GM21786 (cell line): Measurements from ENCODE around the gene UFC1.

Experiments used
- ATAC-seq: cut with Tn5 transposase; IDR thresholded peaks from one replicate; pipeline ENCODE4 v1.9.1; 2021; ENCODE audit not compliant: unreplicated experiment

UFC1 gene

DNA sequence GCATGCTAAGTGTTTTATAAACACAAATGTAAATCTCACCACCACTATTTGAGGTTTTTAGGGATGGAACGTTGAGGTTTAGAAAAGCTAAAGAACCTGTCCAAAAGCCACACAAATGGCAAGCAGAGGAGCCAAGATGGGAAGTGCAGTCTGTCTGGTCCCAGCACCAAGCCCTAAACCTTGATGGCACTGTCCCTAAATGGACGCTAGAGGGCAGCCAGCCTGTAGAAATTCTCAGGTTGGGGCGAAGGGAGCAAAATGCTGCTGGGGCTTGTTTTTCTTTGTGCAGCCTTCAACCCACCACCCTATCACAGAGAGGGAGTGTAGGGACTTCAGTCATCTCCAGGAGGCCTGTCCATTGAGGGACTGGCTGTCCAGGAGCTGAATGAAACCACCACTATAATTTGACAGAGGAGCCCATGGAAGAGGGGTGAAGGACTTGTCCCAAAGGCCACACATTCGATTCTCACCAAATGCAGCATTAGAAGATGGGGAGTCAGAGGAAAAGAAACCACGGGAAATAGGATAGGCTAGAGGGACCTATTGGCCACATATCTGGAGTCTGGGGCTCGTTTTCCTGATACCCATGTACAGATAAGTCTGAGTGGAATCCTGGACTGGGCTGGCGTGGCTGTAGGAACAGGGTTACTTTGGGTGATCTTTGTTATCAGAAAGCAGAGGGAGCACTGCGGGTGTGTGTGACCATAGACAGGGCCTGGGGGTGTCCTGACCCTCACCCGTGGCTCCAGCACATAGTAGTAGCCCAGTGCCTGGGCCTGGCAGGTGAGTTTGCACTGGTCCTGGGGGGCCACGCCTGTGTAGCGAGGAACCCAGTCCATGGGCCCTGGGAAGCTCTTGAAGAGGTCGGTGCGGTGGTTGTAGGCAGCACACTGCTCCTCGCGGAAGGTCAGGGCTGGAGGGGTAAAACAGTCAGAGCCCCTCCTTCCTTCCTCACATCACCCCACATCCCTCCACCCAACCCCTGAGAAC is 39.0 kb downstream of the UFC1 start:
- peak; percentile 59 for ATAC-seq

DNA sequence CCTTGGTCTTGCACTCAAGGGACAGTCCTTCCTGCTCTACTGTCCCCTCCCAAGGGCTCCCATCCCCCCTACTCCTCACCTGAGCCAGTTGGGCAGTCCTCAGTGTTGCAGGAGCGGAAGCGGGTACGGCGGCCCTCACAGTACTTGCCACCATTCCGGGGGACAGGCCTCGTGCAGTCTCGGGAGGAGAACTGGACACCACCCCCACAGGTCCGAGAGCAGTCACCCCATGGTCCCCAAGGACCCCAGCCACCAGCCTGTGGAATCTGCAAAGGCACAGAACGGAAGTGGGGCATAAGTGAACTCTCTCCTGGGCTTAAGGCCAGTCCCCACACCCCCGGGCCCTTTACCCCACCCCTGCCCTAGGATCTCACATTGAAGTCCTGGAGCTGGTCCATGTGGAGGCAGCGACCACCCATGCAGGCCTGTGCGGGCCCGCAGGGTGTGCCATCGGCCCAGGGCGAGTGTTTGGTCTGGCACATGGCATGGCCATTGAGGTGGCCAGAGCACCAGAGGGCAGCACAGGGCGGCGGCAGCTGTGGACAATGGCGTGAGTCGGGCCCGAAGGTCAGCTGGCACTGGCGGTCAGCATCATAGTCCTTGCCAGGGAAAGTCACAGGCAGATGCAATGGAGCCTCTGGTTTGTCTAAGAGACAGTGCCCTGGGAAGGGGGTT is 39.9 kb downstream of the UFC1 start:
- ATAC-seq: no peak

DNA sequence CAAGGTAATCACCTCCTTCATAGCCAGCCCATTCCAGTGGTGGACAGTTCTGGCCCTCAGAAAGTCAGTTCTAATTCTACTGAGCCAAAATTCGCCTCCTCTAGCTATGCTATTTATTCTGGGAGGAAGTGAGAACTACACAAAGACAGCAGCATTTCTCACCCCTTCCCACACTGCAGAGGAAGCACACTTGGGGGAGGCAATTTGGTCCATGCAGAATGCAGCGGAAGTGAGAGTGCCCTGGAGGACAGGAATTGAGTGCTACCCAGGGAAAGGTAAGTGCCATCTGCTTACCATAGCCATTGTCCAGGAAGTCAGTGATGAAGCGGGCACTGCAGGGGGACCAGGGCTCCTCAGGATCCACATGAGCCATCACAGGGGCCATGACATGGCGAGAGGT is 41.4 kb downstream of the UFC1 start:
- ATAC-seq: peak; percentile 78

DNA sequence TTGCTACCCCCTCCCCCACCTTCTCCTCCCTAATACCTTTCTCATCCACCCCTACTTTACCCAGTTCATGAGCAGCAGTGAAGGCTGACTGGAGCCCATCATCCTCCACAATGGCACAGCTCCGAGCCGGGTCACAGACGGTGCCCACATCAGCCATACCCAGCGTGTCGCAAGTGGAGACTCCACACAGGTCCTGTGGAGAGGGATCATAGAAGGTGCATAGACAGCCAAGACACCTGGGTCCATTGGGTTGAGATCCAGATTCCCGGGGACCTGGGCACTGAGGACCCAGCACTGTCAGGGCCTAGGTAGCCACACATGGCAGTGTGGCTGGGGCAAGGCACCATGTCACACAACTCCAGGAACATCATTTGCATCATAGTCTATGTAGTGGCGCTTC is 42.3 kb downstream of the UFC1 start:
- ATAC-seq: no peak

DNA sequence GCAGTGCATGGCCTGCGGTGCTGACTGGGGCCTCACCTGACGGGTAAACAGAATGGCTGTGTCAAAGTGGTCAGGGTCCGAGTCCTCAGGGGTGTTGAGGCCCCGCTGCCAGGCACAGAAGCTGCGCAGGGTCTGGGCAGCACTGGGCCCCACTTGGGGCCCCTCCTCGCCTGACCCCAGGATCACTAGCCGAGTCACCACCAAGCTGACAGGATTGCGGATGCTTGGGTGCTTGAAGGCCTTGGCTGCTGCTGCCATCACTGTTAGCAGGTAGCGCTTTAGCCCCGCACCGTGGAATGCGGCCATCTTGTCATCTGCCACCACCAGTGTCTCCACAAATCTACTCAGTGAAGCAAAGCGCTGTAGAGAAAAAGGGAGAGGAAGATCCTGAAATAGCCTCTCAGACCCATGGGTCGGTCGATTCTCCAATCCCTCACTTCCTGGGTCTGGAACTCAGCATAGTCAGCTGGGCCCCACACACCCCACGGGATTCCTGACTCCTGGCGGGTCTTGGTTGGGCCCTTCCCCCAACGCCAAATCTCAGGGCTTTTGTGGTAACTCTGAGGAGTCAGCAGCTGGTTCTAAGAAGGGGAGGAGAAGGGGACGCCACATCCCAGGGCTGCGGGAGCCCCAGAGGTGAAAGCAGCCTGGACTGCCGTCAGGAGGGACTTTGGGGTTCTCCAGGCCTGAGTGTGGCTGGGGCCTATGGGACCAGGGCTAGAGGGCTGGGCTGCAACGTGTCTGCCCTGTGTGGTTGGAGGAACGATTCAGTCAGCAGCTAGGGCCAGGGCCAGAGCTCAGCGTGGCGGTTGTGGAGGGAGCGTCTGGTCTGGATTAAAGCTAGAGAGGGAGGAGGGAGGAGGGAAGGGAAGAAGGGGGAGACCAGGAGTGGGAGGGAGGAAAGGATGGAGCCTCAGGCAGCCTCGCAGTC is 43.0 kb downstream of the UFC1 start:
- ATAC-seq: no peak

DNA sequence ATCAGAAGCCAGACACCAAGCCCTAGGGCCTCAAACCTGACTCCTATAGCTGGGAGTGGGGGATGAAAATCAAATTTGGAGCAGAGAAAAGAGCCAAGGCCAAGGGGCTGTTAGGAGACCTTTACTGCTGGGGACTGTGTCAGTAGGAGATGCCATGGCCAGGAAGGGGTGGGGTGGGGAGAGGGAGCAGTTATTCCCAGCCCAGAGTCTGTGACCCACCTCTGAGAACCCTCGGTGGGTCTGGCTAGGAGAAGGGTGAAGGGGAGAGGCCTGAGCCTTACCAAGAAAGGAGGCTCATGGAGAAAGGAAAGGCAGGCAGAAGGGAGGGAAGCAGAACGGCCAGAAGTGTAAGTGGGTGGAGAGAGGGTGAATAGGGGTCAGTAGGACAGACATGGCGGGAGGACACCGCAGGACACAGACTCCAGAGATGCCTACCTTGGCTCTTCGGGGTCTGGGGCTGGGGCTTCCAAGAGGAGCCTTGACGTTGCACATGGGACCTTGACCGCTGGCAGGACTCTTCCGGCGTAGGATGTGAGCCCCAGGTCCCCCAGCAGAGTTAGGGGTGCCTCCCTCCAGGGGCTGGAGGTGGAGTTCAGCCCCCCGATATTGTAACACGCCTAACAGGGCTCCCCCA is 43.9 kb downstream of the UFC1 start:
- ATAC-seq: no peak

DNA sequence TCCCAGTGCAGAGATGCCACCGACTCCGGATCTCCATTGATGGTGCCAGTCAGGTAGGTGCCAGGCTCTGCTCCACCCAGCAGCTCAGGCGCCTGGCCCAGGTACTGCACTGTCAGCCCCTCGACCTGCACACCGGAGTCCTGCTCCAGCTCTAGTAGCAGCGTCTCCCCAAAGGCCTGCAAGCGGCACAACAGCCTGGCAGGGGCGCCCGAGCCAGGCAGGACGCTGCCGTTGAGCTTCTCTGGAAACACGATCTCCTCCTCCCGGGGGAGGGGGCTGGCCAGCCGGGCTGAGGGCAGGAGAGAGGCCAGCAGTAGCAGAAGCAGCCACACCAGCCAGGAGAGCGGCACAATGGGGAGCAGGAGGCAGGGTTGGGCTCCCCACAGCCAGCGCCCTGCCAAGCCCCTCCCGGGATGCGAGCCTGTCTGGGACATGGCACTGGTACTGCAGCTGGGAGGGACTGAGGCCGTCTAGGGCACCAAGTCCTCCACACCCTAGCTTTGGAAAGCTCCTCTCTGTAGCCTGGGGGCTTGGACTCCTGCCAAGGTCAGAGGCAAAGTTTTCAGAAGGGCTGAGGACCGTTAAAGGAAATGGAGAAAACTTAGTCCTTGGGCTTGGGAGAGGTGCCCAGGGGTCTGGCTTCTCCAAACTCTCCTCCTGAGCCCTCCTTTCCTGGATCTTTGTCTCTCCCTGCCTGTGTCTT is 44.6 kb downstream of the UFC1 start:
- no peak for ATAC-seq

DNA sequence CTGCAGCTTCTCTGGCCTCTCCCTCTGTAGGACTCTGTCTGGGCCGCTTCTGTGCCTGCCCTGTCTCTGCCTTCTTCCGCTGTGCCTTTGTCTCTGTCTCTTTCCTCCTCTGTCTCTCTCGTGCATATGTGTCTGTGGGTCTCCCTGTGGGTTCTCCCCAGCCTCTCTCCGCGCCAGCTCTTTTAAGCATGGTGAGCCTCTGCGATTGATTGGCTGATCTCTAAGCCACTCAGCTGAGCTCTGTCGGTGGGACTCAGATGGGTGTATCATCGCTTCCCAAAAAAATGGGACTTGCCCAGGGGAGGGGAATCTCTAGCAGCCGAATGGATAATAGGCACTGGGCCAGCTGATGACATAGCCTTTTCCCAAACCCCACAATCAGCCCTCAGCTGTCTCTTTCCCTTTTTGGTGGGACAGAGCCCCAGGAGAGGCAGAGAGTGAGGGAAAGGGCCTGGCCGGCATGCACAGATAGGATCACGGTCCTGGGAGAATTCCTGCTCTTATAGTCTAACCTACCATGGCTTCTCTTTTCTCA is 45.2 kb downstream of the UFC1 start, which contains the start of gene ADAMTS4:
TSS of gene ADAMTS4 (minus strand) at position 158 of the 535 bp plus-strand sequence. CDS start 427 bp downstream, outside the sequence.
- no peak for ATAC-seq

DNA sequence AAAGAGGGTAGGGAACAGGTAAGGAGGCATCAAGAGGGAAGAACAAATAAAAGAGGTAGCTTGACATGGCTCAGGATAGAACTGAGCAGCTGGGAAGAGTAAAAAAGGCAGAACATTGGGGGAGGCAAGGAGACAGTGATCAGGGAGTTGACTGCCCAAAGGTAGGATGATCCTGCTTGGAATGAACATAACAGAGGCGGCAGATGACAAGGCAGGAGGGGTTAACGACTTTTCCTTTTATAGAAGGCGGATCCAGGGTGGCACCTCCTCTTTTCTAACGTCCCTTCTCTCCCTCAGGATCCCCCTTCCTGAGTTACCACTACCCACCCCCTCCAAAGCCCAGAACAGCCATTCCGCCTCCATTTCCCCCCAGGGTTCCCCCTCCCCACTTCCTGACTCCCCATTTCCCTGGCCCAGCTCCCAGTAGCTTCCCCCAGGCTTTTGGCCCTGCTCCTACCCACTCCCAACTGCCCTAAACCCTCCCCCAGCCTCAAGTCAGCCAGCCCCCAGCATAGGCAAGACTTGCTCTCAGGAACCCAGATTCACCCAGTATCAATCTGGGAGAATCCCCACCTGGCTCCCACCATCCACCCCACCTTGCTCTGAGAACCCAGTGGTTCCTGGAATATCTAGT is 45.8 kb downstream of the UFC1 start:
- no peak for ATAC-seq

DNA sequence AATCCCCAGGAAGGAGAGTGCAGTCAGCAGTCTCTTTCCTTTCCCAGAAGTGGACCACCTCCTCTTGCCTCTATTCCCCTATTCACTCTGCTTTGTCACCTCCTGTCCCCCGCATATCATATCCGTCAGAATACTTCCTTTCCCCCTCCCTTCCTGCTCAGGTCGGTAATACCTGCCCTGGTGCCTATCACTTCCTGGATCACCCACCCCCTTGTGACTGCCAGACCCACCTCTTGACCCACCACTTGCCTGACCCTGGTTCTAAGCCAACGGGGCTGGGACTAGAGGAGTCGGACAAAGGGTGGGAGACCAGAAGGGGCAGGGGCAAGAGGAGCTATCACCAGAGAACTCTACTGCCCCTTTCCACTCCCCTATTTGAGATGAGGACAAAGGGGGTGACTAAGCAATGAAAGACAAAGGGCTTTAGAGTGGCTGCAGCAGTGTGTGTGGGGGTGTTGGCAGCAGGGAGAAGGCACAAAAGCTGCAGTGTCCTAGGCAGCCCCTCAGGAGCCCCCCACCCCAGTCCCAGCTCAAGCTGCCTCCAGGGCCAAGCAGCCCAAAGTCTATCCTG is 46.7 kb downstream of the UFC1 start:
- no peak for ATAC-seq

DNA sequence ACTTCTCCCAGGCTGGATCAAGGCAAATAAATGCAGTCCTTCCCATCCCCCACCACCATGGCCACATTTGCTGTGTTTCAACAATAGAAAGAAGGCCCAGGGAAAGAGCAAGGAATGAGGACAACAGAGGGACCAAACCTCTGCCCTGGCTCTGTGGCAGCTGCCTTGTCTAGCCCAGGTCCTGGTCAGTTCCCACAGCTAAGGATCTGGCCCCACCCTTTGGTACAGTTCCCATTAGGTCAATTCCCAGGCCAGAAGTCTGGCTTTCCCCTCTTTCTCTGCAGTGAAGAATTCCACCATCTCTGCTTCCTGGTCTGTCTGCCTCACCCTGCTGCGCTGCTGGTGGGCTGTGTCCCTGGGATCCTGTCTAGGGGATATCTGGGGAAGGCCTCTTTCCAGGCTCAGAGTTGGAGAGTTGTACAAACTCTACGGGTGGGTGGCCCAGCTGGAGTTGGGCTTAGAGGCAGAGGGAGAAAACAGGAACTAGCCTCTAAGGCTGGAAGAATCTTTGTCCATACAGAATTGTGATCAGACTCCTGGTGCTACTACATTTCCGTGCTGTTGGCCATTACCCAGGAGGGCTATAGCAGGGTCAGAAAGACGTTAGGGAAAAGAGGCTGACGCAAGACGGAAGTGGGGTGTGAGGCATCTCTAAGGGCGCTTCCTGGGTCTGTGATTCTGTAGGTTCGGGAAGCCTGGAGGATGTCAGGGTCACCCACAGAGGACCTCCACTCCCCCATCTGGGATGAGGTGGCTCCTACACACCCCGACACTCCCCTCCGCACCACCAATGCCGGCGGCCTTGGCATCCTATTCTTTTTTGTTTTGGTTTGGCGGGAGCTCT is 47.4 kb downstream of the UFC1 start:
- no peak for ATAC-seq

DNA sequence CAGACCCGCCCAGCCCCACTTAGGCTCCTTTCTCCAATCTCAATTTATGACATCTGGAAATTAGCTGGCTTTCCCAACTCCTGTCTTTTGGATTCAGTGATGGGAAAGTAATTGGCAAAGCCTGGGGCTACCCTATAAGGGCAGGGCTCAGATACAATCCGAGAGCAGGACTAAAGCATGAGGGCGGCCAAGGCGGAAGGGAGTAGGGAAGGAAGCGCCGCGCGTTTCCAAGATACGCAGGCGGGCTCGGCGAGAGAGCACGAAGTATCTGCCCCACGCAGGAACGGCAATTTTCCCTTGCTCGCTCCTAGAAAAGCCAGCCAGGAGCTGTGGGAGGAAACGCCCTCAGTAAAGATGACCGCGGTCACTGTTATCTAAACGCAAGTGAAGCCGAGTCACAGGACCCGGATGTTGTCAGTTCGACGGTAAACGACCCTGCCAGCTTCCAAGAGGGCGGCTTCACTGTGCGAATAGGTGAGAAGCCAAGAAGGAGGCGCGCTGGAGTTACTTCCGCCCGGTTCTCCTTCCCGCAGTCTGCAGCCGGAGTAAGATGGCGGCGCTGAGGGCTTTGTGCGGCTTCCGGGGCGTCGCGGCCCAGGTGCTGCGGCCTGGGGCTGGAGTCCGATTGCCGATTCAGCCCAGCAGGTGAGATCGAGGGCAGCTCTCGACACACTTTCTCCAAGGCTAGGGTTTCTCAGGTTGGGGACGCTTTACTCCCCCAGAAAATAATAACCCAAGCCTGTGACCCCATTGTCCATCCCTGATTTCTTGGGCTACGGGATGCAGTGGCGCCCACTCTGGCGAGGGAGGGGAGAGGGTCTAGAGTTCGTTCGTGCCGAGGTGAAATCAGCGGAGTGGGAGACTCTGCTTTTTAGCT is 48.3 kb downstream of the UFC1 start, which contains the start of gene NDUFS2:
TSS of gene NDUFS2 (plus strand) at position 532 of the 877 bp plus-strand sequence. CDS start at position 551, 19 bp downstream.
- peak; percentile 98 for ATAC-seq

DNA sequence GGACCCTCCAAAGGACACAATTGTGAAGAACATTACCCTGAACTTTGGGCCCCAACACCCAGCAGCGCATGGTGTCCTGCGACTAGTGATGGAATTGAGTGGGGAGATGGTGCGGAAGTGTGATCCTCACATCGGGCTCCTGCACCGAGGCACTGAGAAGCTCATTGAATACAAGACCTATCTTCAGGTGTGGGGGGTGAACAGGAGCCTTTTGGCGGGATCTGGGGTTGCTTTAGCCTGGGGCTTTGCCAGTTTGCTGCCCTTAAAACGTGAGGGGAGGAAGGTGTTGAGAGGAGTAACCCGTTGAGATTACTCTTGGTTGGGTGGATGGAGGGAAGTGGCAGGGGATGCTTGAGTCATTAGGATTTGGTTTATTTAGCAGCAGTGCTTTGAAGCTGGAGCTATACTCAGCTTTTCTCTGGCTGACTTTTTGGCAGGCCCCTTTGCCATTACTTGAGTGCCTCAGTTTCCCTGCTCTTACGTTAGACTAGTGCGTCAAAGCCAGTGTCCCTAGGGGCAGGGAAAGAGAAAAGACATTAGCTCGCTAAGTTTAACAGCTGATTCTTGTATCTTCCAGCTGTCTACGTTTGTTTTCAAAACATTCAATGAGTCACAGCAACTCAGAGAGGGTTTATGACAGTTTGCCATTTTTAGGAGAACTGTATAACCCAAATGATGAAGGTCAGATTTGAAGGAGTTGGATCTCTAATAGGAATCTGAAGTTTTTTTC is 52.8 kb downstream of the UFC1 start:
- ATAC-seq: no peak

DNA sequence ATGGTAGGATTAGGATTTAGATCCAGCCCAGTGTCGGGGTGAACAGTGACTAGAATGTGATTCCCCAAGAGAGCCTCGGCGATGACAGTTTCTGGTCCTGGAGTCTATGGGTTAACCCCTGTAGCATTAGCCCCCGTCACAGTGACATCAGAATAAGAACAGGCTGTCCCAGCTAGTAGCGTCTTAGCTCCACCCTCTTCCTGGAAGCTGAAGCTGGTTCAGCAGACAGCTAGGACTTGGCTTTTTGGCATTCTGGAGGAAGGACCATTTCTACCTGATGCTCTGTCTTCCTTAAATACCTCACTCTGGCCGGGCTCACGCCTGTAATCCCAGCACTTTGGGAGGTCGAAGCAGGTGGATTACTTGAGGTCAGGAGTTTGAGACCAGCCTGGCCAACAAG is 53.4 kb downstream of the UFC1 start:
- ATAC-seq: no peak
